ENCODE measurements around the gene ULBP2.

- TF ChIP-seq, protein P1, sequence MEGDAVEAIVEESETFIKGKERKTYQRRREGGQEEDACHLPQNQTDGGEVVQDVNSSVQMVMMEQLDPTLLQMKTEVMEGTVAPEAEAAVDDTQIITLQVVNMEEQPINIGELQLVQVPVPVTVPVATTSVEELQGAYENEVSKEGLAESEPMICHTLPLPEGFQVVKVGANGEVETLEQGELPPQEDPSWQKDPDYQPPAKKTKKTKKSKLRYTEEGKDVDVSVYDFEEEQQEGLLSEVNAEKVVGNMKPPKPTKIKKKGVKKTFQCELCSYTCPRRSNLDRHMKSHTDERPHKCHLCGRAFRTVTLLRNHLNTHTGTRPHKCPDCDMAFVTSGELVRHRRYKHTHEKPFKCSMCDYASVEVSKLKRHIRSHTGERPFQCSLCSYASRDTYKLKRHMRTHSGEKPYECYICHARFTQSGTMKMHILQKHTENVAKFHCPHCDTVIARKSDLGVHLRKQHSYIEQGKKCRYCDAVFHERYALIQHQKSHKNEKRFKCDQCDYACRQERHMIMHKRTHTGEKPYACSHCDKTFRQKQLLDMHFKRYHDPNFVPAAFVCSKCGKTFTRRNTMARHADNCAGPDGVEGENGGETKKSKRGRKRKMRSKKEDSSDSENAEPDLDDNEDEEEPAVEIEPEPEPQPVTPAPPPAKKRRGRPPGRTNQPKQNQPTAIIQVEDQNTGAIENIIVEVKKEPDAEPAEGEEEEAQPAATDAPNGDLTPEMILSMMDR (IDR thresholded peaks at IDR 0.05; ENCODE audit: low read depth, low read length) = no peak
- no peak for TF ChIP-seq EZH2phosphoT487 (IDR thresholded peaks at IDR 0.05; ENCODE audit: low read depth)
These were observed 1.7 kb upstream of the ULBP2 start for GRCh38 chr6:149939909-149940671.

All from OCI-LY3 (cell line).